ENCODE data around the gene EIF2S3. TPM values are rescaled to one million over a fixed set of nuclear protein-coding genes. Genes with fewer than 3 reads are reported as not detected.

The EIF2S3 gene
- total and polyA plus RNA-seq, 10 of the 15 experiments (the other 5 are each of a cell fraction or from before 2014, with no cell fraction given) = 115 to 385 (median 201) TPM

- Histone ChIP-seq H3K4me1 (ENCODE audit: control insufficient read depth, insufficient read depth, low read length) (peaks cover 5% of the 10 kb centered on the region), H3K4me2 (ENCODE audit: control insufficient read depth, insufficient read depth) (no peak overlapping the region), H3K27me3 (replicated peaks in 1 of 2; ENCODE audit: control insufficient read depth in 2 of 2, insufficient read depth in 2 of 2, low read length in 1 of 2) (no peaks in the 10 kb centered on the region), H3K4me3 (no peak overlapping the region), H4K20me1 (ENCODE audit: control insufficient read depth, insufficient read depth) (no peaks in the 10 kb centered on the region), H2AFZ (ENCODE audit: control insufficient read depth, low read depth, low read length) (no peak overlapping the region), H3K27ac (ENCODE audit: control insufficient read depth, insufficient read depth) (no peak overlapping the region), H3K9ac (ENCODE audit: control insufficient read depth, insufficient read depth, low read length) (no peak overlapping the region), H3K9me3 (replicated peaks; ENCODE audit: control insufficient read depth, insufficient read depth, low read length) (no peaks in the 10 kb centered on the region), H3K79me2 (ENCODE audit: control insufficient read depth, insufficient read depth, low read length) (no peaks in the 10 kb centered on the region), H3K36me3 (ENCODE audit: control insufficient read depth in 2 of 2, insufficient read depth in 2 of 2, low read length in 1 of 2) (no peaks in the 10 kb centered on the region)
- no peak for ATAC-seq
- FAIRE-seq = no peak
- intact Hi-C loops (cut with micrococcal nuclease; ENCODE audit: unreplicated experiment) = no loop called here
- CTCF ChIA-PET = interaction anchor here (0.6 kb wide), 1 partner anchor 152 kb away, joined by 3 read pairs; no protein-coding TSS in a partner anchor
- in situ Hi-C loops (cut with MboI) = no loop called here
- DNase-seq (ENCODE audit: low read depth, low spot score) = no peak
- POLR2A ChIA-PET = interaction anchor here (0.6 to 0.7 kb wide), 2 partner anchors 31 to 49 kb away, joined by 5 to 7 read pairs; no protein-coding TSS in a partner anchor
- no peak for TF ChIP-seq HDAC2 (IDR thresholded peaks at IDR 0.05)
- no peak for TF ChIP-seq FOS (IDR thresholded peaks at IDR 0.05; ENCODE audit: borderline replicate concordance, extremely low read depth, insufficient read length)
- no peak for TF ChIP-seq CHD4 (IDR thresholded peaks at IDR 0.05)
- no peak for TF ChIP-seq CEBPB (IDR thresholded peaks at IDR 0.05; ENCODE audit: borderline replicate concordance in 1 of 2, low read depth in 2 of 2, low read length in 2 of 2)
- TF ChIP-seq ZBED1 (IDR thresholded peaks at IDR 0.05; ENCODE audit: borderline replicate concordance) = no peak
- TF ChIP-seq MEF2B (IDR thresholded peaks at IDR 0.05; ENCODE audit: partially characterized antibody, poor library complexity, severe bottlenecking) = no peak
- TF ChIP-seq ZSCAN29 (IDR thresholded peaks at IDR 0.05) = no peak
- TF ChIP-seq SREBF1 (IDR thresholded peaks at IDR 0.05; ENCODE audit: low read length) = no peak
- no peak for TF ChIP-seq MAX (IDR thresholded peaks at IDR 0.05; ENCODE audit: low read depth, low read length)
- TF ChIP-seq JUND (IDR thresholded peaks at IDR 0.05; ENCODE audit: low read depth, low read length) = no peak
- TF ChIP-seq ZNF592 (IDR thresholded peaks at IDR 0.05) = no peak
- TF ChIP-seq PKNOX1 (IDR thresholded peaks at IDR 0.05) = no peak
- no peak for TF ChIP-seq KDM1A (IDR thresholded peaks at IDR 0.05; ENCODE audit: borderline replicate concordance)
- TF ChIP-seq ATF3 (IDR thresholded peaks at IDR 0.05; ENCODE audit: borderline replicate concordance, extremely low read depth, low read depth, low read length) = no peak
- TF ChIP-seq NBN (IDR thresholded peaks at IDR 0.05) = no peak
- RAD21 ChIA-PET (ENCODE audit: unreplicated experiment) = no interaction called here
- SMC1A ChIA-PET (ENCODE audit: uncharacterized antibody, unreplicated experiment) = no interaction called here
- no TSS peak for BruUV-seq (replicated peaks)
- WGBS (ENCODE audit: insufficient coverage, insufficient replicate concordance, low lambda C conversion rate, missing lambda C conversion rate) = 47% methylated on average over 6 of the region's 6 CpGs
Measured at GRCh38 chrX:24085101-24085500, 30.3 kb downstream of the EIF2S3 start.
